ENCODE data around the gene TAF15. TPM values are rescaled to one million over a fixed set of nuclear protein-coding genes. Genes with fewer than 3 reads are reported as not detected.
A peak's percentile ranks its signal among the peaks of the same experiment; 100 is the strongest.

TAF15 gene
- total and polyA plus RNA-seq, 10 of the 15 experiments (the other 5 are each of a cell fraction or from before 2014, with no cell fraction given): 9.5 to 259 (median 40.4) TPM

GRCh38 chr17:35879773-35880654, 70.7 kb downstream of the TAF15 start, which contains the start of gene CCL5 (continued):
- TF ChIP-seq MEF2A (IDR thresholded peaks at IDR 0.05; ENCODE audit: insufficient read depth, low read depth, low read length) (peak; percentile 88), TAF1 (IDR thresholded peaks at IDR 0.05; ENCODE audit: borderline replicate concordance, low read depth, low read length) (peak; percentile 52; the same call in 1 of the 2 replicates), SMAD1 (IDR thresholded peaks at IDR 0.05; ENCODE audit: low read depth, partially characterized antibody) (peak; percentile 84), ZBED1 (IDR thresholded peaks at IDR 0.05; ENCODE audit: borderline replicate concordance) (peak; percentile 74; the same call in 1 of the 2 replicates), PAX5 (IDR thresholded peaks at IDR 0.05; ENCODE audit: borderline replicate concordance, low read depth, low read length) (peak; percentile 28; the same call in 1 of the 2 replicates), HDGF (IDR thresholded peaks at IDR 0.05) (peak; percentile 89), SIN3A (IDR thresholded peaks at IDR 0.05; ENCODE audit: low read depth, low read length) (no peak), ESRRA (IDR thresholded peaks at IDR 0.05; ENCODE audit: low read length) (no peak), IRF3 (IDR thresholded peaks at IDR 0.05) (no peak), MXI1 (IDR thresholded peaks at IDR 0.05; ENCODE audit: low read depth, low read length) (peak; percentile 85; the same call in 1 of the 2 replicates), RELA (IDR thresholded peaks at IDR 0.05; ENCODE audit: borderline replicate concordance, partially characterized antibody) (peak; percentile 84), RUNX3 (IDR thresholded peaks at IDR 0.05; ENCODE audit: low read length) (peak; percentile 71), JUNB (IDR thresholded peaks at IDR 0.05) (peak; percentile 75), CREM (IDR thresholded peaks at IDR 0.05; ENCODE audit: low read depth) (0 out of 2 replicates have a peak, but pooled peaks have one; percentile 7), YY1 (IDR thresholded peaks at IDR 0.05; ENCODE audit: low read depth, low read length) (peak; percentile 19; the same call in 1 of the 2 replicates), NFYB (IDR thresholded peaks at IDR 0.05; ENCODE audit: insufficient read depth, low read depth, low read length) (0 out of 2 replicates have a peak, but pooled peaks have one; percentile 38), POLR2A (IDR thresholded peaks at IDR 0.05; ENCODE audit: low read depth, low read length) (peak; percentile 97), EP300 (IDR thresholded peaks at IDR 0.05; ENCODE audit: borderline replicate concordance in 1 of 2, control insufficient read depth in 1 of 2, low read depth in 2 of 2, low read length in 2 of 2) (peak; percentile 34 to 81; a peak in 2 of 4 replicates), TARDBP (IDR thresholded peaks at IDR 0.05; ENCODE audit: borderline replicate concordance) (no peak), MEF2B (IDR thresholded peaks at IDR 0.05; ENCODE audit: partially characterized antibody, poor library complexity, severe bottlenecking) (peak; percentile 67), POU2F2 (IDR thresholded peaks at IDR 0.05; ENCODE audit: borderline replicate concordance, low read depth, low read length) (peak; percentile 82), CEBPB (IDR thresholded peaks at IDR 0.05; ENCODE audit: borderline replicate concordance in 1 of 2, low read depth in 2 of 2, low read length in 2 of 2) (no peak), CEBPZ (IDR thresholded peaks at IDR 0.05; ENCODE audit: low read depth, low read length) (no peak), BHLHE40 (IDR thresholded peaks at IDR 0.05; ENCODE audit: borderline replicate concordance in 1 of 2, low read depth in 2 of 2, low read length in 1 of 2) (peak; percentile 75 to 86), USF1 (IDR thresholded peaks at IDR 0.05; ENCODE audit: borderline replicate concordance, extremely low read length, insufficient read depth, low read depth, low read length) (peak; percentile 14)

Measured in GM12878 (cell line).